GM12872 (cell line): ENCODE data around the gene PLAC1.

Source experiments
- TF ChIP-seq, protein P1 (sequence below): IDR thresholded peaks from 3 replicates; pipeline ENCODE4 v1.5.1; 2011; ENCODE audit warnings: low read depth, mild to moderate bottlenecking, low read length, moderate library complexity; ENCODE audit not compliant: insufficient read depth

Gene PLAC1

DNA sequence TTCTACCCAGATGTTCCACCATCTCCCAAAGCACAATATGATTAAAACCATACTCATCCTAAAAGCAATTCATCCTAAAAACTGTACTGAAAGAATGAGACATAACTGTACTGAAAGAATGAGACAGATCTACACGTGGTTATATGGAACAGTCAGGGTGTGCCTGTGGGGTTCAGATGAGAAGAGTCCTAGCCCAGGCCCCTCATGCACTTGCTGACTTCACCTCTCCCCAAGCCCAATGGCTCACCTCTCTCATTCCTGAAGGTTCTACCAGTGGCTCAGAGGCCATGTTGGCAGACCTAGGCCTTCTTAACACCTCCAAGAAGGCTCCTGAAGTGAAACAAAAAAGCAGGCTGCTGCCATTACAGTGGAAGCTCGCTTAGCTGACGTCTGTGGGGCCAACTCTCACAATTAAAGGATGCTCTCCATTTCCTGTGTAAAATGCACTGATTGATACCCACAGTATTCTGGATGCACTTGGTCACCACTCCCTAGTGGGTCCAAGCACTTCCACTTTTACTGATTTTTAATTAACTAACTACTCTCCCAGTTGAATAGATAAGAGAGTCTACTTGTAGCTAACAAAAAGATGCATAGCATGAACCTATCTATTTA lies 3.8 kb downstream of the PLAC1 start:
- TF ChIP-seq, protein P1, sequence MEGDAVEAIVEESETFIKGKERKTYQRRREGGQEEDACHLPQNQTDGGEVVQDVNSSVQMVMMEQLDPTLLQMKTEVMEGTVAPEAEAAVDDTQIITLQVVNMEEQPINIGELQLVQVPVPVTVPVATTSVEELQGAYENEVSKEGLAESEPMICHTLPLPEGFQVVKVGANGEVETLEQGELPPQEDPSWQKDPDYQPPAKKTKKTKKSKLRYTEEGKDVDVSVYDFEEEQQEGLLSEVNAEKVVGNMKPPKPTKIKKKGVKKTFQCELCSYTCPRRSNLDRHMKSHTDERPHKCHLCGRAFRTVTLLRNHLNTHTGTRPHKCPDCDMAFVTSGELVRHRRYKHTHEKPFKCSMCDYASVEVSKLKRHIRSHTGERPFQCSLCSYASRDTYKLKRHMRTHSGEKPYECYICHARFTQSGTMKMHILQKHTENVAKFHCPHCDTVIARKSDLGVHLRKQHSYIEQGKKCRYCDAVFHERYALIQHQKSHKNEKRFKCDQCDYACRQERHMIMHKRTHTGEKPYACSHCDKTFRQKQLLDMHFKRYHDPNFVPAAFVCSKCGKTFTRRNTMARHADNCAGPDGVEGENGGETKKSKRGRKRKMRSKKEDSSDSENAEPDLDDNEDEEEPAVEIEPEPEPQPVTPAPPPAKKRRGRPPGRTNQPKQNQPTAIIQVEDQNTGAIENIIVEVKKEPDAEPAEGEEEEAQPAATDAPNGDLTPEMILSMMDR, result no peak

DNA sequence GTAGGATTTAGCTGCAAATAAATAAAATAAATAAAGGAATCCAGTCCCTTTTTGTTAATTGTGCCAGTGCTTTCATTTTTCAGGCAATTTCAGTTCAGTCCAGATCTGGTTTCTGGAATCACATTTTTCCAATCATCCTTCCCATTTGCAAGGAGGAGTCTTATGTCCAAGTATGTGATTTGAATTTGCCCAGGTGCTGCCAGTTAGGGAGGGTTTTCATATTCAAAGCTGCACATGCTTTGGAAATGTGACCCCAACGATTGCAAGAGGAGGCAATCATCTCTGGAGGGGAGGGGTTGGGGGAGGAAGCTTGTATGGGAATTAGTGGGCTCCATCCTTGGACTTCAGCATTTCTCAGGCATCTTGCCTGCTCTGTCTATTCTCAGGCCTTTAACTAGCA lies 4.4 kb downstream of the PLAC1 start:
- TF ChIP-seq, protein P1, result no peak

DNA sequence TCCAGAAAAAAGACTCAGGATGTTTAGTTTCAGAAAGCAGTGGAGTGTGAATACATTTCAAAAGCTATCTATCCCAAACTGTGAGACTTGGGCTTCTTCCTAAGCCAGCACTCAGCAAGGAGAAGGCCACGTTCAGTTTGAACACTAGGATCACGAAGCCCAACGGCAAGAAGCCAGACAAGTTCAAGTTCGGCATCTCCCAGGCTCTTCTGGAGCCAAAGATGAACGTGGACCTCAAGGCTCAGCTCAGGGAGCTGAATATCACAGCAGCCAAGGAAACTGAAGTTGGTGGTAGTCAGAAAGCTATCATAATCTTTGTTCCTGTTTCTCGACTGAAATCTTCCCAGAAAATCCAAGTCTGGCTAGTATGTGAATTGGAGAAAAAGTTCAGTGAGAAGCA lies 7.6 kb downstream of the PLAC1 start:
- TF ChIP-seq, protein P1, result no peak

DNA sequence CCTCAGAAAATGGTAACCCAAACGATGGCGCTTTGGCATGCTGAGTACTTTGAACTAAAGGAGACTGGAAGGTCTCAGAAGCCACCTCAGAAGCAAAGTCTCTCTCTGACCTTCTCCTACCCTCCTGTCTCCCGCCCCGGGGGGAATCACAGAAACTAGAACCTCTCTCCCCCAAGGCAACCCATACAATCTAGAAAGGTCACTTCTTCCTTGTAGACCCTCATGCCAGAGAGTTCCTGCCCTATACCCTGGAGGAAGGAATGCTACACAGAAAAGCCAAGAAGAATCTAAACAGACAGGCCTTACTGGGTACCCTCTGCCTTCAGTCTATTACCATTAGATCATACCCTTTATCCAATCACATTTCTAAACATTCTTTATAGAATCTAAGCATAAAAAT lies 8.5 kb downstream of the PLAC1 start:
- TF ChIP-seq, protein P1, result no peak

DNA sequence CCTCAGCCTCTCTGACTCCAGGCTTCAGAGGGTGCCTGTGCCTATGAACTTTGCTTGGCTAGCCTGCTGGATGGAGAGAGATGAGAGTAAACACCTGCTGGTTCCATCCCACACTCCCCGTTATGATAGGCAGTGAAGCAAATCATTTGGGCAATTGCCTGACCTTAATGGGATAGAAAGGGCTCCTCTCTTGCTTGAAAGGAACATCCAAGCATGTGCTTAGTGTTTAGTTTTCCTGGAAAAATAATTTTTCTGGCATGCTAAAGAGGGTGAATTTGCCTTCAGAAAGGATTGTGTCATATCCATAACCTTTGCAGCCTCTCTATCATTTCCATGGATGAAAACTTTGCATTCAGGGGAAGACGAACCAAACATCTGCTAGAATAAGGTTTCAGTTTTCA lies 10.8 kb downstream of the PLAC1 start:
- TF ChIP-seq, protein P1, result no peak

DNA sequence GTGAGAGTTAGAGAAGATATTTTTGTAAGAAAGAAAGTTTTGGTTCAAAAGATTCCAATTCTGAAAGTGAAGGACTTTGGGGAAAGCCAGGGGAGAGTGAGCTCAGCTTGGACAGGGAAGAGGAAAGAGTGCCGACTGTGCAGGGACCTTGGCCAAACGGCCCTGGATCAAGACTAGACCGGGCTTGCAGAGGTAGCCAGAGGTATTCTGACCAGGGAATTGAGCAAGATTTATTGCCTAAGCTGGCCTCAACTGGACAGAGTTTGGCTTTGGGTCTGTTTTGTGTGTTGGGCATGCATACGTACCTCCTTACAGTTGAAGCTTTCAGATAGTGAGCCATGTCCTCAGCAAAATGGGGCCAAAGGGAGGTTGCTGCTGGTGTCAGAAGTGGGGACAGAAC lies 11.6 kb downstream of the PLAC1 start:
- TF ChIP-seq, protein P1, result no peak

DNA sequence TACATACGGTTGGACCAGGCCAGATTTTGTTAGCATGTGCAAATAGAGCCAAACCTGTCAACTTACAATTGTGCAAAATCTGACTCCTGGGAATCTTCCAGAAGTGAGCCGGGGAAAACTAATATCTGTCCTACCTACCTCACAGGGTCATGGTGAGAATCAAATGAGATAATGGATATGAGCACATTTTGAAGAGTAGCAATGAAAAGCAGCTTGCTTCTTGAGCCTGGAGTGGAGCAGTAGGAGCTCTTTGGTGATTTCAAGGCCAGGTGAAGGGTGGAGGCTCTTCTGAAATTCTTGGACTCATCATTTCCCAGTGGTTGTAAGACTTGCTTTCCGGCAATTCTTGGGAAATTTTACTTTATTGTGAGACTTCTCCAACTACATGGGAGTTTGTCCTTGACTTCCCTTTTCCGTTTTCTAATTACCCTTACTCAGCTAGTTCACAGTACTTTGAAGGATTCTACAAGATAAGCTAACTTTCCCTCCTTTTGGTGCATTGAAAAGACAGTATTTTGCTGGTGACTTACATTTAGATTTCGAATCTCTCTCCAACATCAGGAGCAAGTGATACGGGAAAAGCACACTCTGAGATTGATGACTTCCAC lies 12.2 kb downstream of the PLAC1 start:
- TF ChIP-seq, protein P1, result no peak
